GM21526 (cell line): Measurements from ENCODE around the gene RAP1GDS1.
"Not testable (repeated sequence)": the region's sequence is repeated elsewhere in the genome, so short reads cannot be mapped to it uniquely, and the experiment has no call there.

ENCODE experiments used
- ATAC-seq: cut with Tn5 transposase; IDR thresholded peaks from one replicate; pipeline ENCODE4 v1.9.1; 2021; ENCODE audit warnings: moderate library complexity; ENCODE audit not compliant: unreplicated experiment, low FRiP score

The RAP1GDS1 gene

GRCh38 chr4:98420151-98420550 is 159.0 kb downstream of the RAP1GDS1 start:
- not testable (repeated sequence) for ATAC-seq

- ATAC-seq = no peak
Observed at GRCh38 chr4:98421111-98421510, 159.9 kb downstream of the RAP1GDS1 start.

- no peak for ATAC-seq
Observed at GRCh38 chr4:98423009-98423408, 161.8 kb downstream of the RAP1GDS1 start.

GRCh38 chr4:98430708-98431403 is 169.7 kb downstream of the RAP1GDS1 start:
- no peak for ATAC-seq

- no peak for ATAC-seq
Observed at GRCh38 chr4:98433691-98434090, 172.5 kb downstream of the RAP1GDS1 start.

GRCh38 chr4:98434816-98435215 is 173.6 kb downstream of the RAP1GDS1 start:
- no peak for ATAC-seq

- ATAC-seq = no peak
Observed at GRCh38 chr4:98444371-98444770, 183.2 kb downstream of the RAP1GDS1 start.

GRCh38 chr4:98446499-98447375 is 185.6 kb downstream of the RAP1GDS1 start:
- peak; percentile 73 for ATAC-seq

GRCh38 chr4:98447648-98448047 is 186.5 kb downstream of the RAP1GDS1 start:
- ATAC-seq = no peak

- no peak for ATAC-seq
Observed at GRCh38 chr4:98448908-98449307, 187.7 kb downstream of the RAP1GDS1 start.

- no peak for ATAC-seq
Observed at GRCh38 chr4:98452091-98452490, 190.9 kb downstream of the RAP1GDS1 start.

- ATAC-seq = not testable (repeated sequence)
Observed at GRCh38 chr4:98457422-98457821, 196.2 kb downstream of the RAP1GDS1 start.

- ATAC-seq = not testable (repeated sequence)
Observed at GRCh38 chr4:98461121-98461865, 200.1 kb downstream of the RAP1GDS1 start.

- no peak for ATAC-seq
Observed at GRCh38 chr4:98462487-98462886, 201.3 kb downstream of the RAP1GDS1 start.

- no peak for ATAC-seq
Observed at GRCh38 chr4:98466868-98467599, 205.8 kb downstream of the RAP1GDS1 start.

- ATAC-seq = peak; percentile 98
Observed at GRCh38 chr4:98467627-98468072, 206.5 kb downstream of the RAP1GDS1 start.

GRCh38 chr4:98468709-98469108 is 207.5 kb downstream of the RAP1GDS1 start:
- no peak for ATAC-seq

GRCh38 chr4:98469771-98470170 is 208.6 kb downstream of the RAP1GDS1 start:
- no peak for ATAC-seq

GRCh38 chr4:98470366-98470765 is 209.2 kb downstream of the RAP1GDS1 start:
- ATAC-seq = no peak

GRCh38 chr4:98470831-98471230 is 209.6 kb downstream of the RAP1GDS1 start:
- no peak for ATAC-seq
